Activated T-cell treated with anti-CD3 and anti-CD28 coated beads, Interleukin-2, amount 50 U/mL, for 48 hours (primary cell): ENCODE results near the gene SHROOM4.

Experiments
- DNase-seq, 2 experiments: peaks; one replicate each; pipeline ENCODE4 v3.0.0-alpha.2; 2020

SHROOM4 gene

DNA sequence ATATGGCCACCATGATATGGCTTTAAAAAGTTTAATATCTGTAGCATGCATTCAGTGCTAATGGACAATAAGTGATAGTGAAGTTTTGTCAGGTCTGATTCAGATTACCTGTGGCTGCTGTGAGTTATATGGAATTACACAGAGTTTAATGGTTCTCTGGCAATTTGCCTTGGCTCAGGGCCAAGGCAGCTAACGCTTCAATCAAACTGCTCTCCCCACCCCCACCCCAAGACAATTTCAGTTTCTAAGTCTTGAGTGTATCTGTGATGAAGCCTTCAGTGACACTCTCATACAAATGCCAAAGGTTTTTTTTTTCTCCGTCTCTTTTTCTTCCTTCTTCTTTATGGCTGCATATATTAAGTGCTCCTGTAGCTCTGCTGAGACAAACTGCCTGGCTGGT lies 106.6 kb downstream of the SHROOM4 start:
- DNase-seq, result no peak

DNA sequence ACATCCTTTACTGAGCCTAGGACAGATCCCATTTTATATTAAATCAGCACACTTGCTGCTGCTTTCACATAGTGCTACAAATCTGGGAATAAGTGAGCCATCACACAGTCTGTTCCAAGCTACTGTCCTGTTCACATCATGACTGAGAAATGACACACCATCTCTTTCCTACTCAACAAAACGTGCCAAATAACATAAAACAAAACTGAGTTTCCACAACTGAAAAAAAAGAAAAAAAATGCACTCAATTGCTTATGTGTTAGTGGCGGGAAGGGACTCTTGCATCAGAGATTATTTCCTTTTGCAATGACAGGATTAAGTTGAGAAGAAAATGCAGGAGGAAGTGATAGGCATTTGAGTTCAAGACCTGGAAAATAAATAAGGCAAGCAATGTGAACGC lies 109.0 kb downstream of the SHROOM4 start:
- DNase-seq, result no peak

DNA sequence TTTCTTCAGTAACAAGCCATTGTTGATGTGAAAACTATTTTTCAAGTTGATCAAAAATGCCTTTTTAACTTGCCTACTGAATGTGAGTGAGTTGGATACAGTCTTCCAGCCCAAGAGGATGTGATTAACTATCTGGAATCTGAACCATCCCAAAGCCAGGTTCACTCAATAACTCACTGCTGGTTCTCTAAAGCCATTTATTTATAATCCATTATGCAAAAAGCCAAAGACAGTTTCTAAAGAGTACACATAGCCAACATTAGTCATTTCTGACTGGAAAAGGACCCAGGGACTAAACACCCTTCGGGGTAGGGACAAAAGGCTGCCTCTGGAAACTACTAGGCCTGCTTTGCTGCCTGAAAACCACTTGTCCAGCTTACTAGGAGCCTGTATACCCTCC lies 109.6 kb downstream of the SHROOM4 start:
- DNase-seq, result no peak

DNA sequence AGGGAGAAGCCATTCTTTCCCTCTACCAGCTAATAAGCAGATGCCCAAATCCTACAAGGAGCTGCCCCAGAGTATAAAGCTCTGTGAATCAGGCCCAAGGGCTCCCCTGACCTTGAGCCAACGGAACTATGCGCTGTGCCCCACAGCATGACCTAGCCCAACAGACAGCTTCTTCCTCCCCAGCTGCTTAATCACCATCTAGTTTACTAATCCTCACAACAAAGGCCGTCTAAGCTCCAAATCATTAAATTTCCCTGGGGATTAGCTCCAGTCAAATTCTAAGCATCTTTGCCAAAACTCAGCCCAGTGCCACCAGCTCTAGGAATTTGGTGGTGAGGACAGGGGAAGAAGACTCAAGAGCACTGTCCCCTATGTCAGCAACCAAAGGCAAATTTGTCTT lies 113.1 kb downstream of the SHROOM4 start:
- DNase-seq, result no peak

DNA sequence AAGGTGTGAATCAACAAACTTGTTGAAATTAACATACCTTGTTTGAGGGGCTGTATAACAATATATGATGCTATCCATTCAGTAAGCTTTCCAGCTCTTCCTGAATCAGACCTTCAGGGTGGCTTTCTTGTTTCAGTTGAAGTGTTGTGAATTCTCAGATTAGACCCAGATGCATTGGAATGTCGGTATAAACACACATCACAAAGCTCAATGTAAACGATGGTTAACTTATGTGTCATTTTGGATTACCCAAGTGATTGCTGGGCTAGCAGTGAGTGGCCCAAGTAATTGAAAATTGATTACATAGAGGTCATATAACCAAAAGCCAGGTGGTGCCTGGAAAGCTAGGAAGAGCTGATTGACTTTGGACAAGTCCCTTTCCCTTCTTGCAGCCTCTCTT lies 115.0 kb downstream of the SHROOM4 start:
- DNase-seq, result no peak

DNA sequence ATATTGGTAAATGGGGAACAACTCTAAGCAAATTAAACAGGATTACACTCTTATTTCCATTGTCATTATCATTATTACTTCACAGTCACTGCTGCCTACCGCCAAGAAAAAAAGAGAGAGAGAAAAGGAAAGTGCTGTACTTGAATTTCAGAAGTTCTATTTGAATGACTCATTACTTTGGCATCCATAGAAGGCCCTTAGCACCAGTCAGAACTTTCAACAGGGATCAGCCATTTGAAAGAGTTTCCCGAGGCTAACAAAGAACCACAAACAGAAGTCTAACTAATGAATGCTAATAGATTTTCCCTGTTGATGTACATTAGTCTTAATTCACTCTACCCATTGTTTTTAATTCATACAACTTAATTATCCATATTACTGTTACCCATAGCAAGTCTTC lies 116.3 kb downstream of the SHROOM4 start:
- no peak for DNase-seq

DNA sequence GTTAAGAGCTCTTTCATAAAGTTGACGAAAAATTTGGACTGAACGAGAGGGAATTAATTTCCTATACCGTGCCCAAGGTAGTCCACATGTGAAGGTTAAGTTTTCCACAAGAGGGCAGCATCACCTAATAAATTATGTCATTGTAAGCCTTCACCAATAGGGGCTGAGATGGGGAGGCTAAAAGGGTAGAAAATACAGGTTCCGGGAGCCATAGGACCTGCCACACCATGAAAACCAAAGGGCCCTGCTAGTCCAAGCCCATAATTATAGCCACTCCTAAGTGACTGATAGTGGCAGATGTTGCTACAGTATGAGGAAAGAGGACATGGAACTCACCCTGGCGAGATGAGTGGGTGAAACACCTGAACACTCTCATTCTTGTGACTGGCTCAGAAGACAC lies 122.2 kb downstream of the SHROOM4 start:
- DNase-seq, result peak; percentile 22 to 26

DNA sequence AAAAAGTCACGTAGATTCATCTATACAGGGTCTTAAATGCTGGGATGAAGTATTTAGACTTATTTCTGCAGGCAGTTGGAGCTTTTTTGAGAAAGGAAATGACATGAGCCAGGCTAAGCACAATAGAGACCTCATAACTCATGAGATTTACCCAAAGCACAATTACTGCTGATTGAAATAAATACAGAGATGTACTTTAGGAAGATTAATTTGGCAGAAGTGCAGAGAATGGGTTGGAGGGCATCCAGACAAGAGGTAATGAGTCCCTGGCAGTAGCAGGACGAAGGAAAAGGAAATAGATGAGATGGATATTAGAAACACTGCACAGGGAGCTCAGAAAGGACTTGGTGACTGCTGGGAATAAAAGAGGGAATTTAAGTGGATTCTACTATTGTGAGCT lies 129.1 kb downstream of the SHROOM4 start:
- DNase-seq, result no peak

DNA sequence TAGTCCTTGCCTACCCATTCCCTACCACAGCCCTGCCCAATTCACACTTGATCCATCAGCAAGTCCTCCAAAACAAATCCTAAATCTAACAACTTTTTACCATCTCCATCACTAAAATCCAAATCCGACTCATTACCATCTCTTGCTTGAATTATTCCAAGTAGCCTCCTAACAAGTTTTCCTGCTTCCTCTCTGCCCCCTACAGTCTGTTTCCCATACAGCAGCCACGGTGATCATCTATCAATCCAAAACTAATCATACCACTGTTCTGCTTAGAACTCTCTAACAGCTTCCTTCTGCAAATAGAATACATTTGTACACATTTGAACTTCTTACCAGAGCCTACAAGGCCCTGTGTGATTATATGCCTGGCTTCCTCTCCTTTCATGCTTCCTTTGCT lies 133.0 kb downstream of the SHROOM4 start:
- no peak for DNase-seq

DNA sequence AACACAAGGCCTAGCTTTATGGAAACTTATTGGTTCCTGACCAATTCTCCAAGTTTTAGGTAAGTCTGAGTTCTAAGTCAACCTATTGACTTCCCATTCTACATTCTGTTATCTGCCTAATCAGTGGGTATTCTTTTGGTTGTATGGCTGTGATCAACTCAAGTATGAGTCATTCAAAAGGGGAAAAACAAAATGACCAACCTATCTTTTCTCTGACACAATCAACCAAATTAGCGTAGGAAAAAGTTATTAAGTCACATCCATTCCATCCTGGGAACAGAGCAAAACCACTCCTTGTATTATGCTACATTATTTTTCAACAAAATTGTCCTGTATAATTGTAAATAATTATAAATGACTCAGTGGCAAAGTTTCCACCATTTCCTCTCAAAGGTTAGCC lies 136.2 kb downstream of the SHROOM4 start:
- no peak for DNase-seq

DNA sequence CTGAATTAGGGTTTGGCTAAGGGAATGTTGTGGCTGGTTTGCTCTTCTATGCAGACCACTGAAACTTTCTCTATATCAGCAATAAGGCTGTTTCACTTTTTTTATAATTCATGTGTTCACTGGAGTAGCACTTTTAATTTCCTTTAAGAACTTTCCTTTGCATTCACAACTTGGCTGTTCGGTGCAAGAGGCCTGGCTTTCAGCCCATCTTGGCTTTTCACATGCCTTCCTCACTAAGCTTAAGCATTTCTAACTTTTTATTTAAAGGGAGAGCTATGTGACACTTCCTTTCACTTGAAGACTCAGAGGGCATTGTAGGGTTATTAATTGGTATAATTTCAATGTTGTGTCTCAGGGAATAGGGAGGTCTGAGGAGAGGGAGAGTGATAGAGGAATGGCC lies 142.3 kb downstream of the SHROOM4 start:
- DNase-seq, result no peak

DNA sequence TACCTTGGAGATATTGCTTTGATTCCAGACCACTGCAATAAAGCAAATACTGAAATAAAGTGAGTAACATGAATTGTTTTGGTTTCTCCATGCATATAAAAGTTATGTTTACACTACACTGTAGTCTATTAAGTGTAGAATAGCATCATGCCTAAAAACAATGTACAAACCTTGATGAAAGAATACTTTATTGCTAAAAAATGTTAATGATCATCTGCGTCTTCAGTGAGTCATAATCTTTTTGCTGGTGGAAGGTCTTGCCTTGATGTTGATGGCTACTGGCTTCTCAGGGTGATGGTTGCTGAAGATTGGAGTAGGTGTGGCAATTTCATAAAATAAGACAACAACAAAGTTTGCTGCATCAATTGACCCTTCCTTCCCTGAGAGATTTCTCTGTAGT lies 145.1 kb downstream of the SHROOM4 start:
- DNase-seq, result no peak

DNA sequence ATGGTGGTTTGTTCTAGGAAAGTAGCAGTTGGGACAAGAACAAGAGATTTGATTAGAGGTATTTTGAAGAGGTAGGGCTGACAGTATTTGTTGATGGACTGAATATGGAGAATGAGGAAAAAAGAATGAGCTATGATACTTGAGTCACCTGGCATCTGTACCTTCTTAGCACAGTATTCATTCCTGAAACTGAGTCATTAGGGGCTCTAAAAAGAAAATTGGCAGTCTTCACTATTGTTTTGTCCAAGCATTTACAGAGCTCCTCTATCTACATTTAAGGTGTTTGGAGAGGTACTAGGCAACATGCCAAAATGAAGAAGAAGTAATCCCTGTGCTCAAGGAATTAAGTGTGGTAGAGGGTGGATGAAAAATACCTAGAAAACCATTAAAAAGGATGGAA lies 165.8 kb downstream of the SHROOM4 start:
- no peak for DNase-seq

DNA sequence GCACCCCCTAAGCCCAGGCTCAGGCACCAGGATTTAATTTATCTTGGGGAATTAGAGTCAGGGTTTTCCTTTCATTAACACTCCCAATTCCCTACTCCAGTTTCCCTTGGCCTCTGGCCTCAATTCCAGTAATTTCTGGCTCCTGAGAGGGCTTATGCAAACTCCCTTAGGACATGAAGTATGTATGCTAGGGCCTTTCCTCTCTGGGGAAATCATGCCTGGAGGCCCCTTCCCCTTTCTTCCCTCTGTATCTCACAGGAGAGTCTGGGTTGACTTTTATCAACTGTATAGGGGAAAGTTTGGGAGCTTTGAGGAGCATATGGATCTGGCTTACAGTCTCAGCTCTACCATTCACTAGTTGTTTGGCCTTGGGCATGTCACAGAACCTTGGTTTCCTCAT lies 169.5 kb downstream of the SHROOM4 start:
- no peak for DNase-seq

DNA sequence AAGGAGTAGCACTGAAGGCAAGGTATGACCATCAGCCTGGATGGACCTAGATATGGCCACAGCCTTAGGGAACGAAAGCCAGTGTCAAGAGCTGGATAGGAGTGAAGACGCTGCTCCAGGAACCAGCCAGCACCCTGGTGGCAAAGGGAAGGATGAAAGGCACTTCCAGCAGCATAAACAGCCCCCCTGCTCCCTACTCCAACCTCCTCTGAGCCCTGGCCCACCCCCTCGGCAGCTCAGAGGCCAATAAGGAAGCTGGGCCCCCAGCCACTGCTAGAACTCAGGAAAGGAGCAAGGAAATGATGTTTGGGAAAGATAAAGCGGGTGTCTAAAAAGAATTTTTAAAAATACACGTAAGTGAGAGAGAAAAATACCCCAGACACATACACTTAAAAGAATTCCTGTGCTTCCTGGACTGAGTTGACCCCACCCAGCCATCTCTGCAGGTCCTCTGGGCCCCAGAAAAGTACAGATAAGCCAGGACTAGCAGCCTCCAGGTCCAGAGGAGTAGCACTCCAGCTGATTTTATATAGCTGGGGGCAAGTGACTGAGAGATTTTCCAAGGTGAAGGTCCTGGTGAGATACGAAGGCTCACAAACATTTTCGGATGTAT lies 170.4 kb downstream of the SHROOM4 start:
- no peak for DNase-seq

DNA sequence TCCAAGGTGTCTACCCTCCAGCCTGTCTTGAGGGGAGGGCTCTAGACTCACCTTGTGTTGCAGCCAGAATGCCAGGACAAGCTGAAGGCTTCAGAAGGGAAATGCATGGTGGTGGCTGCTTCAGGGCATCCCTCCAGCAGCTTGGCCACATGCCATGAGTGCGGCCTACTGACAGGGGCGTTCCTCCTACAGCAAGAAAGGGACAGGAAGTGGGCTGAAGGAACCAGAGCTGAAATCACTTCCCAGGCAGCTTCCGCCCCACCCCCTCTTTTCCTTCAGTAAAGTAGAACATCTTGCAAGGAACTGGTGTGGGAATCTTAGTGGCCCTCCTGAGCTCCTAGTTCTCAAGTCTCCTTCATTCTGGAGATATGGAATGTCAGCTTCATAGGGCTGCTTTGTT lies 175.9 kb downstream of the SHROOM4 start:
- DNase-seq, result no peak

DNA sequence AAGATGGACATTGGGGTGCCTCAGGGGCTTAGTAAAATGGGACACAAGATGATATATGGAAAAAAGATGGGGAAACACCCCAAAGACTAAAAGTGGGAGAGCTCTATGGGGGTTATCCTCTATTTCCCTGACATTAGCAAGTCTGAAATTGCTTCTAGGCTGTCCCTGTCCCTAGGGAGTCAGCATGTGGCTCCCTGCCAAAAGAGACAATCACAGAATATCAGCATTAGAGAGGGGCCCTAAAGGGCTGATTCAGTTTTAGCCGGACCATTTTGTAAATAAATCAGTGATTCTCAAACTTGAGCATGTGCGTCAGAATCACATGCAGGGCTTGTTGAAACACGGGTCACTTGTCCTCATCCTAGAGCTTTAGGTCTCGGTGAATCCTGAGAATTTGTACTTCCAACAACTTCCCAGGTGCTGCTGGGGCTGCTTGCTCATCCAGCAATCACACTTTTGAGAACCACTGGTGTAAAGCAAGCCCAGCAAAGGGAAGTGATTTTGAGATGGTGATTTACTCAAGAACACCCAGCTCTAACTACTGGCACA lies 178.1 kb downstream of the SHROOM4 start:
- DNase-seq, result no peak

DNA sequence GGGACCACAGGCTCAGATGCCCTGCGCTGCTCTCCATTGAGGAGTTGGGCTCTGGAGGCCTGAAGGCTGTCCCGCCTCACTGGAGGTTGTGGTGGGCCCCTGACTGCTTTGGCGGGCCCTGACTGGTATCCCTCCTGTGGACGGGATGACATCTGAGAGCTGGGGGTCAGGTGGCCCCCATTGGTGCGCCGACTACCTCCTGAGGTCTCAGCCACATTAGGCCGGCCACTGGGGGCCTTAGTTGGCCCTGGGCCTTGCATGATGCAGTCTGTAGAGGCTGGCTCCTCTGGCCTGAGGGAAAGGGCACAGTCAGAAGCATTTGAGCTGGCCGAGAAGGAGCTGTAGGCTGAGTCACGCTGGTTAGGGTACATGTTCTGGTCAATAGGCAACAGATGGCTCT lies 178.8 kb downstream of the SHROOM4 start:
- no peak for DNase-seq

DNA sequence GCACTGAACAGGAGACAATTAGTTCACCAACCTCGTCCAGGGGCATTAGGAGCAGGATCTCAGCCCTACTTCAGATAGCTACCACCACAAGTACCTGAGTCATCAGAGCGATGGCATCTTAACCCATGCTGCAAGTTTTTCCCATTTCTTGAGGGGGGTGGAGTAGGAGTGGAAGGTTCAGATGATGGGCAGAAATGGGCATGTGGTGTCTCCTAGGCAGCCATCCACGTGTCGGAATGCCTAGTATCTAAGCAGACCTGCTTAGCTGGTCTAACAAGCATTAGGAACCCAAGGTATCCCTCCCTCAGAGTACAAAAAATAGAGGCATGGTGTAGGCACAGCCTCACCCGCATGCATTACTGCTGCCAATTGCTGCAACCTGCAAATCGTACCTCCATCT lies 184.2 kb downstream of the SHROOM4 start:
- DNase-seq, result no peak

DNA sequence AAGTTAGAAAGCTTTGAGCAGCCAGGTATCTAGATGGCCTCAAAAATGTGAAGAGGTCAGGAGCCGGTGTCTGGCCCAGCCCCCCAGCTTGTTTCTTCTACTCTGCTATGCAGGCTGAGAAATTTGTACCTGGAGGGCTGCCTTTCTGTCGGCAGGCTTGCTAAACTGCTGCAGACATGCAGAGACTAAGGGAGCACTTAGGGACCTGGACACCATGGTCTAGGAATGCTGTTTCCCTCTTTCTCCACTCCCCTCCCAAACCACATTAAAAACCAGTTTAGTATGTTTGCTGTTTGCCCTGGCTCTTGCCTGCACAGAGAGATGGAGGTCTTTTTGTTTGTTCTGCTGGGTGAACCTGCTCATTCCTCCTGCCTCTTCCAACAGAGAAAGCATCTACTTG lies 186.3 kb downstream of the SHROOM4 start:
- DNase-seq, result no peak

DNA sequence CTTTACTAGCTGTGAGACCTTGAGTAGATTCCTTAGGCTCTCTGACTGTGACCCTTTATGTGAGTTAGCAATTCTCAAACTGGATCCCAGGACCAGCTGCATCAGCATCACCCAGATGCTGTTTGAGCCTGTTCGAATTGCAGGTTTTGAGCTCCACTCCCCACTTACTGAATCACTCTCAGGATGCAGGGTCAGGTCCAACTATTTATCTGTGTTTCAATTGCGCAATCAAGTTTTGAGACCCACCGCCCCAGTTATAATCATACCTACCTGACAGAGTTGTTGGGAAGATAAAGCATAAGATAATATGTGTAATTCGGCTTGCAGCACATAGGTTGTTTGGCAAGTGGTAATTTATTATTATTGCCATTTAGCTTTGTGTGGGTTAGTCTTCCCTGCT lies 187.6 kb downstream of the SHROOM4 start:
- no peak for DNase-seq

DNA sequence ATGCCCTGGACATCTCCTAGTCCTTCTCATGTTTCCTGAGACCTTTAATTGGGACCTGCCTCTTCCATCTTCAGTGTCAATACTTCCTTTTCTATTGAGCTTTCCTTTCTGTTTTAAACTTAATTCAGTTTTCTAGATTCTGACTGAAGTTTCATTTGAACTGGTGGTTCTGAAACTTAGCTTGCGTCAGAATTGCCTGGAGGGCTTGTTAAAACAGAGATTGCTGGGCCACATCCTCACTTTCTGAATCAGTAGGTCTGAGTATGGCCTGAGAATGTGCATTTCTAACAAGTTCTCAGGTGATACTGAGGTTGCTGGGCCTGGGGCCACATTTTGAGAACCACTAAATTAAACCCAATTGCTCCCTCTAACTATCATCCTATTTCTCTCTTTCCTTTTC lies 191.2 kb downstream of the SHROOM4 start:
- no peak for DNase-seq

DNA sequence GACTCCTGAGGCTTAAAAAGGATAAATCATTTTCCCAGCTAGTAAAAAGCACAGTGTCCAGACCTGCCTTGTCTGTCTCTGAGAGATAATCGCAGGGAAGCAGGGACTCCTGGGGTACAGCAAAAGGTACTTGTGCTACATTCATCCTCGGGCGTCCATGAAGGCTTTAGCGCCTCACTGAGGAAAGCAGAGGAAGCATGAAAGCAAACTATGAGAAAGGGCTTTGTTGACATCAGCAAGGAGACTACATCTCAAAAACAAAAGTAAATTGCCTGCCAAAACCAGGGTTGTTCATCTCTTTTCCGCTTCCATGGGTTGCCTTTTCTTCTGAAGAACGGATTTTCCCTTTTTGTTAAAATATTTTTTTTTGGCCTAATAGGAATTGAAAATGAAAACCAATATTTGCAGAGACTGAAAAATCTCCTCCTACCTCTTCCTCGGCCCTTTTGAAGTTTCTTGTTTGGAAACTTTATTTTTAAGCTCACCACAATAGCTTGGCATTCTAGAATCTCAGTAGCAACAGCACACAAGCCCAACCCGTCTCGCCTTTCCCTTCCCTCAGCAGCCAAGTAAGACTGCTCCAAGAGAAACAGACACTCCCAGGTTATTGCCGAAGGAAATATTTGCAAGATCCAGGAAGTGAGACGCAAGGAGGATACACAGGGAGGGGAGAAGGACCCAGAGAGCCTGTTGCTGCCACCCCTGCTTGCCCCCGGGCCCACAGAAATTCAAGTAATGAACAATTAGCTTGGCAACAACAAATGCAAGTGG lies 195.0 kb downstream of the SHROOM4 start:
- no peak for DNase-seq

DNA sequence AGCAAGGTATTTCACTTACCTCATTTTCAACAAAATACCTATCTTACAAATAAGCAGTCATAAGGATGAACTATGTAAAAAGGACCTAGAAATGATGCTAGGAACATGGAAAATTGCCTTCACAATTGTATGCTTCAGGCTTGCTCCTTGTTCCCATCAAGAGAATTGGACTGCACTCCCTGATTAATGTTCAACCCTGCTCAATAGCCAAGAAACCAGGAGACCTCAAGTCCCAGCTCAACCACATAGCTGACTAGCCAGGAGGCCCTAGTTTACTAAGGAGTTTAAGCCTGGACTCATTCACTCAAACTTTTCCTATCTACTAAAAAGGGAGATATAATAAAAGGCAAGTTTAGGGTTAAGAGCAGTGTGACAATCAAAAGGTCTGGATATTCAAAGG lies 196.8 kb downstream of the SHROOM4 start:
- DNase-seq, result no peak
